ENCODE measurements around the gene SPOCK1.

Gene SPOCK1

DNA sequence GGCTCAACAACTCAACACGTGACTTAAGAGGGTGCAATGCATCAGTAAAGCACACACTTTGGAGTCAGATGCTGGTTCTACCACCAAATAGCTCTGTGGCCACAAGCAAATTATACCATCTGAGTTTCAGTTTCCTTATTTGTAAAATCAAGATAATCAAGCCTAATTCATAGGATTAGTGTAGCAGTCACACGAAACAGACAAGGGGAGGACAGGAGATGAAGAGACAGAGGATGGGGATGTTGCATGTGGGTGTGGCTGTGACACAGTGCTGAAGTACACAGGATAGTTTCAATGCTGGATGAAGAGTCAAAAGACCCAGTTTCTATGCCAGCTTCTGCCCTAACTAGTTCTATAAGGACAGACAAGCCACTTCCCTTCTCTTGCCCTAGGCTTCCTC, 60.2 kb downstream of the SPOCK1 start:
- peaks cover 16% of the 10 kb centered on the region for H3K4me1 ChIP-seq (ENCODE audit: low read depth, poor library complexity, severe bottlenecking)
- TF ChIP-seq, protein P1, sequence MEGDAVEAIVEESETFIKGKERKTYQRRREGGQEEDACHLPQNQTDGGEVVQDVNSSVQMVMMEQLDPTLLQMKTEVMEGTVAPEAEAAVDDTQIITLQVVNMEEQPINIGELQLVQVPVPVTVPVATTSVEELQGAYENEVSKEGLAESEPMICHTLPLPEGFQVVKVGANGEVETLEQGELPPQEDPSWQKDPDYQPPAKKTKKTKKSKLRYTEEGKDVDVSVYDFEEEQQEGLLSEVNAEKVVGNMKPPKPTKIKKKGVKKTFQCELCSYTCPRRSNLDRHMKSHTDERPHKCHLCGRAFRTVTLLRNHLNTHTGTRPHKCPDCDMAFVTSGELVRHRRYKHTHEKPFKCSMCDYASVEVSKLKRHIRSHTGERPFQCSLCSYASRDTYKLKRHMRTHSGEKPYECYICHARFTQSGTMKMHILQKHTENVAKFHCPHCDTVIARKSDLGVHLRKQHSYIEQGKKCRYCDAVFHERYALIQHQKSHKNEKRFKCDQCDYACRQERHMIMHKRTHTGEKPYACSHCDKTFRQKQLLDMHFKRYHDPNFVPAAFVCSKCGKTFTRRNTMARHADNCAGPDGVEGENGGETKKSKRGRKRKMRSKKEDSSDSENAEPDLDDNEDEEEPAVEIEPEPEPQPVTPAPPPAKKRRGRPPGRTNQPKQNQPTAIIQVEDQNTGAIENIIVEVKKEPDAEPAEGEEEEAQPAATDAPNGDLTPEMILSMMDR (conservative IDR thresholded peaks at IDR 0.05; ENCODE audit: low read depth, low read length) = no peak

DNA sequence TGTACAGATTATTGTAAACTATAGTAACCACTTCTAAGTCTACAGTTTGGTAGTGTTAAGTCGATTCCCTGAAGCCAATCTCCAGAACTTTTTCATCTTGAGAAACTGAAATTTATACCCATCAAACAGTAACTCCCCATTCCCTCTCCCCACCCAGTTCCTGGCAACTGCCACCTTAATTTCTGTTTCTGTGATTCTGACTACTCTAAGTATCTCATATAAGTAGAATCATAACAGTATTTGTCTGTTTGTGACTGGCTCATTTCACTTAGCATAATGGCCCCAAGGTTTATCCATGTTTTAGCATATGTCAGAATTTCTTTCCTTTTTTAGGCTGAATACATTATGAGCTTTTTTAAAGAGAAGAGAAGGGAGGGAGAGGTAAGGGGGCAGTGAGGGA, 61.4 kb downstream of the SPOCK1 start:
- Histone ChIP-seq H3K4me3 (IDR thresholded peaks at IDR 0.05; ENCODE audit: insufficient read depth, low read depth, low read length) (no peak overlapping the region), H3K9ac (no peak overlapping the region), H2AFZ (ENCODE audit: low read depth) (no peak overlapping the region), H4K20me1 (ENCODE audit: insufficient read depth) (no peaks in the 10 kb centered on the region), H3K4me2 (no peak overlapping the region), H3K27me3 (ENCODE audit: insufficient read depth, low read depth) (no peaks in the 10 kb centered on the region), H3K27ac (no peak overlapping the region), H3K79me2 (ENCODE audit: insufficient read depth, low read depth) (no peaks in the 10 kb centered on the region), H3K4me1 (ENCODE audit: low read depth, poor library complexity, severe bottlenecking) (peaks cover 16% of the 10 kb centered on the region), H3K36me3 (ENCODE audit: insufficient read depth) (no peaks in the 10 kb centered on the region)
- TF ChIP-seq, protein P1 (conservative IDR thresholded peaks at IDR 0.05; ENCODE audit: low read depth, low read length) = no peak

More for the DNA sequence above, 60.2 kb downstream of the SPOCK1 start:
- H3K27ac ChIP-seq = no peak overlapping the region
- H4K20me1 ChIP-seq (ENCODE audit: insufficient read depth) = no peaks in the 10 kb centered on the region
- H3K79me2 ChIP-seq (ENCODE audit: insufficient read depth, low read depth) = no peaks in the 10 kb centered on the region
- no peaks in the 10 kb centered on the region for H3K27me3 ChIP-seq (ENCODE audit: insufficient read depth, low read depth)
- no peak overlapping the region for H3K9ac ChIP-seq
- no peaks in the 10 kb centered on the region for H3K36me3 ChIP-seq (ENCODE audit: insufficient read depth)
- no peak overlapping the region for H3K4me3 ChIP-seq (IDR thresholded peaks at IDR 0.05; ENCODE audit: insufficient read depth, low read depth, low read length)
- H2AFZ ChIP-seq (ENCODE audit: low read depth) = no peak overlapping the region
- 0 out of 2 replicates have a peak overlapping the region, but pooled peaks have one; percentile 22 for H3K4me2 ChIP-seq

DNA sequence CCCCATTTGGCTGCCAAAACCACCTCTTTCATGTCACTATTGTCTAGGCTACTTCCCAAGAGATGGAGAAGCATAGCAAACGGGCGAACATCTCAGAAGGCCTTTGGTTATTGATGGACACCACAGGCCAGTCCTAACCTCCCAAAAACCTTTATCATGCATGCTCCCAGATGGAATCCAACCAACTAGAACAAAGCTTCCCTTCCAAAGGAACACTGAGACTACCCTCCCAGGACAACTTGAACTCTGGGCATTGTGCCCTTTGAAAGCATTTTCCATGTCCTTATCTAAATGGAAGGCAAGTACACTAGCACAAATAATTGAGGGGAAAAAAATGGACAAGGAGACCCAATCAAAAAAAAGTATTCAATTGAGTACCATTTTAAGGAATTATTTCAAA, 65.6 kb downstream of the SPOCK1 start:
- H3K9ac ChIP-seq = no peak overlapping the region
- no peak overlapping the region for H2AFZ ChIP-seq (ENCODE audit: low read depth)
- H4K20me1 ChIP-seq (ENCODE audit: insufficient read depth) = no peaks in the 10 kb centered on the region
- H3K27ac ChIP-seq = no peak overlapping the region
- no peak overlapping the region for H3K4me2 ChIP-seq
- no peaks in the 10 kb centered on the region for H3K27me3 ChIP-seq (ENCODE audit: insufficient read depth, low read depth)
- peaks cover 1% of the 10 kb centered on the region for H3K4me1 ChIP-seq (ENCODE audit: low read depth, poor library complexity, severe bottlenecking)
- TF ChIP-seq, protein P1 (conservative IDR thresholded peaks at IDR 0.05; ENCODE audit: low read depth, low read length) = no peak
- no peaks in the 10 kb centered on the region for H3K79me2 ChIP-seq (ENCODE audit: insufficient read depth, low read depth)
- H3K36me3 ChIP-seq (ENCODE audit: insufficient read depth) = no peaks in the 10 kb centered on the region
- no peak overlapping the region for H3K4me3 ChIP-seq (IDR thresholded peaks at IDR 0.05; ENCODE audit: insufficient read depth, low read depth, low read length)

DNA sequence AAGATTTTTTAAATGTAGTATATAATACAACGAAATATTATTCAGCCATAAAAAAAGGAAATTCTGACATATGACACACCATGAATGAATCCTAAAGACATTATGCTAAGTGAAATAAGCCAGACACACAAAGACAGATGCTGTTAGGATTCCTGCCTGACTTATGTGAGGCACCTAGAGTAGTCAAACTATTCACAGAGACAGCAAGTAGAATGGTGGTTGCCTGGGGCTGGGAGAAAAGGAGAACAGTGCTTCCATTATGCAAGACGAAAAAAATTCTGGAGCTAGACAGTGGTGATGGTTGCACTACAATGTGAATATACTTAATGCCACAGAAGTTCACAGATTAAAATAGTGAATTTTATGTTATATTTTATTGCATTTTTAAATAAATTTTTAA, 66.8 kb downstream of the SPOCK1 start:
- no peaks in the 10 kb centered on the region for H3K36me3 ChIP-seq (ENCODE audit: insufficient read depth)
- no peak overlapping the region for H2AFZ ChIP-seq (ENCODE audit: low read depth)
- no peak overlapping the region for H3K4me2 ChIP-seq
- no peak overlapping the region for H3K9ac ChIP-seq
- H3K27me3 ChIP-seq (ENCODE audit: insufficient read depth, low read depth) = no peaks in the 10 kb centered on the region
- H3K4me1 ChIP-seq (ENCODE audit: low read depth, poor library complexity, severe bottlenecking) = no peaks in the 10 kb centered on the region
- H3K27ac ChIP-seq = no peak overlapping the region
- no peak overlapping the region for H3K4me3 ChIP-seq (IDR thresholded peaks at IDR 0.05; ENCODE audit: insufficient read depth, low read depth, low read length)
- TF ChIP-seq, protein P1 (conservative IDR thresholded peaks at IDR 0.05; ENCODE audit: low read depth, low read length) = no peak
- H3K79me2 ChIP-seq (ENCODE audit: insufficient read depth, low read depth) = no peaks in the 10 kb centered on the region
- no peaks in the 10 kb centered on the region for H4K20me1 ChIP-seq (ENCODE audit: insufficient read depth)
